Inferior parietal cortex (tissue), 1 donor: ENCODE data around the gene RNF11.
"Not testable (repeated sequence)": the region's sequence is repeated elsewhere in the genome, so short reads cannot be mapped to it uniquely, and the experiment has no call there.

Experiments used
- DNase-seq: peaks from one replicate; pipeline ENCODE4 v3.0.0-alpha.2; 2016; ENCODE audit errors: extremely low spot score

The RNF11 gene

DNA sequence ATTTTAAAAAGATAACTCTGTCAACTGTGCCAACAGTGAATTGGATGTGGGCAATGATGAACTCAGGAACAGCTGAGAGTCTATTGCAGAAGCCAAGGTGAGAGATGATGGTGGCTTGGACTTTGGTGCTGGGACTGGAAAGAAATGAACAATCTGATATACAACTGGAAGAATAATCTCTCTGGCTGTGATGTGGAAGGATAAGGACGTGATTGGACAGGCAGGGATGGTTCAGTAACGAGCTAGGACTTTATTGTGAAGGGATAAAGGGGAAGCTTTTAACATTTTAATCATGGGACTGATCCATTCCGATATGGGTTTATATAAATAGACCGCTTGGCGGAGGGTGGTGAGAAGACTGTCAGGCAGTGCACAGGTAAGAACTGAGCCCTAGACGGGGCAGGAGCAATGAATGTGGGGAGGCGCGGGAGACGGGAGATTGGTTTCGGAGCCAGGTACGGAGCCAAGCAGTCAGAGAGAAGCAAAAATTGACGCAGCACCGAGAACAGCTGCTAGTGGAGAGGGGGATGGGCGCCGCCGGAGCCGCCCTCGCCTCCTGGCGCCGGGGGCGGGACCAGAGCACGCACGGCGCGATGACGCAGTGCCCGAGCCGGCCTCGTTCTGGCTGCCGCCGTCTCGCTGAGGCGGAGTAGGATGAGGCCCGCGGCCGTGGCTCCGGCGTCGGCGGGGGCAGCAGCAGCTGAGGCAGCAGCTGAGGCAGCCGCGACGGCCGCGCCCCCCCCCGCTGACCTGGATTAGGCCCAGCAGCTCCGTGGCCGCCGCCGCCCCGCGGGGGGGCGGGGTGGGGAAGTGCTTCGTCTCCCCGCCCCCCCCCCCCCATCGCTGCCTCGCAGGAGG is at the start of gene RNF11:
TSS of gene RNF11 (plus strand) at position 601 of the 858 bp plus-strand sequence. CDS start 484 bp downstream, outside the sequence.
- DNase-seq: peak; percentile 91

GRCh38 chr1:51188230-51188629 is 47.8 kb upstream of the RNF11 start:
- DNase-seq: no peak

GRCh38 chr1:51189421-51190073 is 46.5 kb upstream of the RNF11 start:
- peak; percentile 81 for DNase-seq

GRCh38 chr1:51190961-51191360 is 45.1 kb upstream of the RNF11 start:
- no peak for DNase-seq

GRCh38 chr1:51192213-51192843 is 43.7 kb upstream of the RNF11 start:
- peak; percentile 90 for DNase-seq

DNA sequence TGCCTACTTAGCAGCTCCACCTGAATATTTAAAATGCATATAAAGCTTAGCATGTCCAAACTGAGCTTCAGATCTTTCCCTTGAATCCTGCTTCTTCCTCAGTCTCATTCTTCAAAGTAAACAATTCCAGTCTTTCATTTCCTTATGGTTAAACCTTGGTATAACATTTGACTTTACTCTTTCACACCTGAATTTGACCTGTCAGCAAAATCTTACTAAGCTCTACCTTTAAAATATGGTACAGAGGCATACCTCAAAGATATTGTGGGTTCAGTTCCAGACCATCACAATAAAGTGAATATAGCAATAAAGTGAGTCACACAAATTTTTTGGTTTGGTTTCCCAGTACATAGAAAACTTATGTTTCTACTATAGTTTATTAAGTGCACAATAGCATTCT is 42.5 kb upstream of the RNF11 start:
- no peak for DNase-seq

GRCh38 chr1:51203121-51203873 is 32.8 kb upstream of the RNF11 start:
- DNase-seq: no peak

GRCh38 chr1:51203874-51204245 is 32.2 kb upstream of the RNF11 start:
- no peak for DNase-seq

DNA sequence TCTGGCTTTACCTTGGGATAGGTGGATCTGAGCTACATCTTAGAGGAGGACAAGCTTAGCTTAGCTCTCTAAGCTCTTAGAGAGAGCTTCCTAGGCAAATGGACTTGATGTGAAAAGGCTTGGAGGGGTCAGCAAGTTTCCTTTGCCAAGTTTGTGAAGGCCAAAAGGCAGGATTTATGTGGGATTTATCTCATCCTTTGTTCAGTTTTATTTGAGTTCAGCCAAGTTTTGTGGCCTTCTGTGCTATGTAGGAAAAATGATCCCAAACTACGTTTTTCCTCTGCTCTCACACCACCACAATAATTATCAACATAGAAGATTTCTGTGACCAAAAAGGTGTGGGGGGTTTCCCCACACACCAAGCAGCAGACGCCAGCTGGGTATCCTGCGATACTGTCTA is 26.0 kb upstream of the RNF11 start:
- no peak for DNase-seq

DNA sequence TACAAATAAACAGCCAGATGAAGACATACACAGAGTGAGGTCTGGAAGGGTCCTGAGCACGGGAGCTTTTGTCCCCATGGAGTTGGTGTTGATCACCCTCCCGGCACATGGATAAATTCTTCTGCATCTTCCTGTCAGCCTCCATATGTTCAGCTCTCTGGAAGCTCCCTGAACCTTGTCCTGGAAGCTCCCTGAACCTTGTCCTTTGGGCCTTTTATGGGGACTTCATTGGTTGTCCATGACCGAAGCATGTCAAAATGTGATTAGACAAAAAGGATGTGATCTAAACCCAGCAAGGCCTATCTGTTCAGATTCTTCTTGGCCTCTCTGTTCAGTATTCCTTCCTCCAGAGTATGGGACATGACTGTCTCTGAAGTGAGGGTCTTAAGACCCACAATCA is 25.4 kb upstream of the RNF11 start:
- DNase-seq: no peak

- no peak for DNase-seq
Observed at GRCh38 chr1:51214615-51215131, 21.4 kb upstream of the RNF11 start.

GRCh38 chr1:51215169-51215568 is 20.9 kb upstream of the RNF11 start:
- no peak for DNase-seq

DNA sequence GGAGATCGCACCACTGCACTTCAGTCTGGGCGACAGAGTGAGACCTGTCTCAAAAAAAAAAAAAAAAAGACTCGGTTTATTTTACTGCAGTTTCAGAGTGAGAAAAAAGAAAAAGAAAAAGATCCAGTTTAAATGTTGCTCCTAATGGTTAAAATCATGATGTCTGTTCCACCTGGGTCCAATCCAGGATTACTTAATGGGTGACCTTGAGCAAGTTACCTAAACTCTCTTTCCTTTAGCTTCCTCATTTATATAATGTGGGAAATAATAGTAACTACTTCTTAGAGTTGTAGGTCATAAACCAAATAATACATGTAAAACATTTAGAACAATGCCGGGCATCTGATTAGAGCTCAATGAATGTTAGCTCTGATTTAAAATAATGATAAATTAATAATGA is 19.4 kb upstream of the RNF11 start:
- DNase-seq: no peak

- no peak for DNase-seq
Observed at GRCh38 chr1:51217101-51217500, 19.0 kb upstream of the RNF11 start.

GRCh38 chr1:51218570-51218969 is 17.5 kb upstream of the RNF11 start:
- DNase-seq: no peak

DNA sequence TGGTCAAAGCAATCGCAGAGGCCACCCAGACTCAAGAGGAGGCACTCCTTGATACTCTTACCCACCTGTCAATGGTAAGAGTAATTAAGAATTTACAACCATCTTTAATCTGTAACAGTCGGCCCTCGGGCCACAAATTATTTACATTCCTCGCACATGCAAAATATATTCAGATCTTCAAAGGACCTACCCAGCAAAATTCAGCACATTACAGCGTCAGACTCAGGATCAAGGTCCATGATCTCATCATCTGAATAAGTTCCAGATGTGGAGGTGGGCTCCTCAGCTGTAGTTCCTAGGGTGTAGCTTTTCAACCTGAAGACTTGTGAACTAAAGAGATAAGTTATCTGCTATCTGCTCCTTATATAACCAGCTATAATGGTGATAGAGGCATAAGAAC is 17.1 kb upstream of the RNF11 start:
- no peak for DNase-seq

DNA sequence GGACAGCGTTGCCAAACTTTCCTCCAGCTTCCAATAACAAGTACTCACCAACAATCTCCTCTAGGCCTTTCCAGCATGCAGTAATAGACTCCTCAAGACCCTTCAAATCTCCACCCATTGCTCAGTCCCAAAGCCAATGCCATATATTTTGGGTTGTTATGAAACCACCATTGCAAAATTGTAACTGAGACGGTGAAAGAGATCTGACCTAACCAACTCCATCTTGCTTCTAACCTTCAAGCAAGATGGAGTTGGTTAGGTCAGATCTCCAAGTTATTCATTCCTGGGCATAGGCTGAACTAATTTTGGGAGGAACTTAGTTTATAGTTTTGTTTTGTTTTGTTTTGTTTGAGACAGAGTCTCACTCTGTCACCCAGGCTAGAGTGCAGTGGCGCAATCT is 14.5 kb upstream of the RNF11 start:
- not testable (repeated sequence) for DNase-seq

DNA sequence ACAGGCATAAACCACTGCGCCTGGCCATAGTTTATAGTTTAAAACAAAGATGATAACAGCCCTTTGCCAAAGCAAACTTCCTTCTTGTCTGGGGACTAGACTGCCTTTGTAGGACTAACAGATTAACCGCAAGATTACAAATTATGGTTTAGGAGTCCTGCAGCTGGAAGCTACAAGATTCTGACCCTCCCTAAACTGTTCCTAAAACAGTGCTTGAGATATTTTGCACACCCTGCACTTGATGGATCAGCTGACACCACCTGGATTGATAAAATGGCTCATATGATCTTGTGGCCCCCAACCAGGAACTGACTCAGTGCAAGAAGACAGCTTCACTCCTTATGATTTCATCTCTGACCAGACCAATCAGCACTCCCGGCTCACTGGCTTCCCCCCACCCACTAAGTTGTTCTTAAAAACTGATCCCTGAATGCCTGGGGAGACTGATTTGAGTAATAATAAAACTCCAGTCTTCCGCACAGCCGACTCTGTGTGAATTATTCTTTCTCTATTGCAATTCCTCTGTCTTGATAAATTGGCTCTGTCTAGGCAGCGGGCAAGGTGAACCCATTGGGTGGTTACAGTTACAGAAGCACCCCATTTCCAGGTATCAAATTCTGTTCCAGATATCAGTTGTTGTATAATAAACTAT is 13.8 kb upstream of the RNF11 start:
- DNase-seq: no peak

GRCh38 chr1:51222809-51223208 is 13.3 kb upstream of the RNF11 start:
- no peak for DNase-seq

GRCh38 chr1:51224255-51224654 is 11.8 kb upstream of the RNF11 start:
- no peak for DNase-seq

GRCh38 chr1:51227231-51227960 is 8.7 kb upstream of the RNF11 start:
- DNase-seq: not testable (repeated sequence)
